ENCODE measurements around the gene SLC1A1. TPM values are rescaled to one million over a fixed set of nuclear protein-coding genes. Genes with fewer than 3 reads are reported as not detected.

SLC1A1 gene
- total and polyA plus RNA-seq, 2 of the 13 experiments (the other 11 are each of a cell fraction or from before 2014, with no cell fraction given) = not detected

DNA sequence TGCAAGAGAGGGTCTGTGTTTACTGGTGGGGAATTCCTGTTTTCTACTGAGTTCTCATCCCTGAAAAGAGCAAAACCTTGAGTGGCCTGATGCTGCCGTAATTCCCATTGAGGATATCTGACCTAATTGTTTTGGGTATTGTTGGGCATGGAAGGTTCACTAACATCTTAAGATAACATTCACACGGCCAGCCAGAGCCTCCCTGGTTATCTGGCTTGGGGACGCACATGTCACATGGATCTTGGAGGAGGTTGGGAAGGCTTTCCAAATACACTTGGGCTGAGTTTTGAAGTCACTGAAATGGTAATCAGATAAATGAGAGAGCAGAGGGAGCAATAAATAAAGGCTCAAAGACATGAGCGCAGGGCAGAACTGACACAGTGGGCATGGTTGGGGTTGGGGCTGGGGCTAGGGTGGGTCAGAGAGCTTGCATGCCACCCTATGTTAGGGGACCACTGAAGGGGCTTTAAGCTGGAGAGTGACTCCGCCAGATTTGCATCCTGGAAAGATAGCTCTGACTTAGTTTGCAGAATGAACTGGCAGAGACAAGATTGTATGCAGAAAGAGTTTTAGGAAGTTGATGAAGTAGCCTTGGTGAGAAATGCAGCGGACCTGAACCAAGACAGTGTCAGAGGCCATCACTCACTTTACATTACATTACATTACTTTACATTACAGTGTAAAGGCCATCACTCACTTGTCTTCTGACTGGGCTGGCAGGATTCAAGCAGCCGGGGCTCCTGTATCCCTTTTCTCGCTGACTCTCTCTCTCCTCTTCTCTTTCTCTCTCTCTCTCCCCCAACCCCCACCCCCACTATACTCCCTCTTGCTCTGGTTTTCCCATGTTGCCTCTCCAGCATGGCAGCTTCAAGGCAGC, 24.2 kb downstream of the SLC1A1 start:
- Histone ChIP-seq H2AFZ (ENCODE audit: low read length) (no peak overlapping the region), H3K36me3 (replicated peaks in 1 of 2; ENCODE audit: control insufficient read depth in 1 of 2, insufficient read depth in 2 of 2, low read length in 2 of 2) (no peaks in the 10 kb centered on the region), H3K9ac (ENCODE audit: insufficient read depth, low read depth, low read length) (no peak overlapping the region), H3K27me3 (ENCODE audit: control insufficient read depth in 1 of 2, insufficient read depth in 2 of 2, low read length in 2 of 2) (no peaks in the 10 kb centered on the region), H3K4me3 (replicated peaks in 1 of 3; ENCODE audit: insufficient read depth in 1 of 3, low read depth in 2 of 3, low read length in 3 of 3) (no peak overlapping the region), H4K20me1 (ENCODE audit: insufficient read depth, low read length) (no peaks in the 10 kb centered on the region), H3K4me2 (ENCODE audit: low read depth, low read length) (no peak overlapping the region), H3K79me2 (ENCODE audit: insufficient read depth, low read length) (no peaks in the 10 kb centered on the region), H3K9me3 (ENCODE audit: low read length) (no peaks in the 10 kb centered on the region), H3K4me1 (ENCODE audit: insufficient read depth, low read length) (no peaks in the 10 kb centered on the region), H3K27ac (ENCODE audit: extremely low read length, insufficient read depth, low read length) (no peak overlapping the region)
- in situ Hi-C loops (cut with HindIII; ENCODE audit: extremely low pct_ligation_motif_present, low pct_unique_long_range_greater_than_20kb) (no loop called here), intact Hi-C loops (cut with micrococcal nuclease; ENCODE audit: unreplicated experiment) (loop anchor here (10.0 kb wide), 1 partner anchor 60 kb away; no protein-coding TSS in a partner anchor)
- WGBS (ENCODE audit: low lambda C conversion rate) = 35% methylated on average over 8 of the region's 8 CpGs
- TF ChIP-seq NFKB2 (CRISPR knock-in tag; IDR thresholded peaks at IDR 0.05; ENCODE audit: borderline replicate concordance) = no peak
- TF ChIP-seq THYN1 (CRISPR knock-in tag; IDR thresholded peaks at IDR 0.05; ENCODE audit: borderline replicate concordance, low read depth) = no peak
- no peak for TF ChIP-seq PLRG1 (conservative IDR thresholded peaks at IDR 0.05)
- TF ChIP-seq ZNF256 (CRISPR knock-in tag; conservative IDR thresholded peaks at IDR 0.05) = no peak
- TF ChIP-seq ZNF468 (CRISPR knock-in tag; IDR thresholded peaks at IDR 0.05) = no peak
- TF ChIP-seq ZNF629 (CRISPR knock-in tag; conservative IDR thresholded peaks at IDR 0.05) = no peak
- no peak for TF ChIP-seq ZIK1 (CRISPR knock-in tag; IDR thresholded peaks at IDR 0.05; ENCODE audit: borderline replicate concordance, low read depth)
- TF ChIP-seq ZMAT3 (CRISPR knock-in tag; conservative IDR thresholded peaks at IDR 0.05) = no peak
- TF ChIP-seq, protein P1, sequence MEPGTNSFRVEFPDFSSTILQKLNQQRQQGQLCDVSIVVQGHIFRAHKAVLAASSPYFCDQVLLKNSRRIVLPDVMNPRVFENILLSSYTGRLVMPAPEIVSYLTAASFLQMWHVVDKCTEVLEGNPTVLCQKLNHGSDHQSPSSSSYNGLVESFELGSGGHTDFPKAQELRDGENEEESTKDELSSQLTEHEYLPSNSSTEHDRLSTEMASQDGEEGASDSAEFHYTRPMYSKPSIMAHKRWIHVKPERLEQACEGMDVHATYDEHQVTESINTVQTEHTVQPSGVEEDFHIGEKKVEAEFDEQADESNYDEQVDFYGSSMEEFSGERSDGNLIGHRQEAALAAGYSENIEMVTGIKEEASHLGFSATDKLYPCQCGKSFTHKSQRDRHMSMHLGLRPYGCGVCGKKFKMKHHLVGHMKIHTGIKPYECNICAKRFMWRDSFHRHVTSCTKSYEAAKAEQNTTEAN (CRISPR knock-in tag; conservative IDR thresholded peaks at IDR 0.05) = no peak
- no peak for TF ChIP-seq ZNF263 (CRISPR knock-in tag; IDR thresholded peaks at IDR 0.05)
- TF ChIP-seq EZH2 (conservative IDR thresholded peaks at IDR 0.05; ENCODE audit: low read depth, low read length) = no peak
- TF ChIP-seq SIX4 (CRISPR knock-in tag; IDR thresholded peaks at IDR 0.05) = no peak
- TF ChIP-seq TOE1 (CRISPR knock-in tag; IDR thresholded peaks at IDR 0.05) = no peak
- TF ChIP-seq ZNF558 (CRISPR knock-in tag; IDR thresholded peaks at IDR 0.05; ENCODE audit: borderline replicate concordance) = no peak
- no peak for TF ChIP-seq ZKSCAN8 (CRISPR knock-in tag; IDR thresholded peaks at IDR 0.05; ENCODE audit: borderline replicate concordance)
- no peak for TF ChIP-seq ZNF776 (CRISPR knock-in tag; IDR thresholded peaks at IDR 0.05)
- BruUV-seq (replicated peaks) = no TSS peak
- DNase-seq (ENCODE audit: low spot score) (no peak), ATAC-seq (no peak), FAIRE-seq (no peak)
- ChIA-PET POLR2A (no interaction called here), CTCF (ENCODE audit: low intra/inter-chr PET ratio, low total read pairs) (no interaction called here)
